Measurements from ENCODE around the gene KCTD16. TPM values are rescaled to one million over a fixed set of nuclear protein-coding genes. Genes with fewer than 3 reads are reported as not detected.

KCTD16 gene
- total RNA-seq, 1 experiment from 2014 or later = 0.64 TPM

GRCh38 chr5:144414202-144415029 lies 243.7 kb downstream of the KCTD16 start:
- no peak for DNase-seq (ENCODE audit: low read depth, low spot score)
- Histone ChIP-seq H3K36me3 (ENCODE audit: control insufficient read depth in 1 of 2, insufficient read depth in 2 of 2, low read length in 2 of 2) (no peaks in the 10 kb centered on the region), H3K9me2 (ENCODE audit: insufficient read depth) (no peaks in the 10 kb centered on the region), H3K4me2 (ENCODE audit: low read length) (no peak overlapping the region), H3K9me3 (ENCODE audit: control insufficient read depth in 1 of 2, insufficient read depth in 1 of 2, low read depth in 1 of 2, low read length in 2 of 2) (no peaks in the 10 kb centered on the region), H3K79me2 (ENCODE audit: insufficient read depth, low read length) (no peaks in the 10 kb centered on the region), H3K27ac (ENCODE audit: low read depth, low read length) (no peak overlapping the region), H3K27me3 (ENCODE audit: insufficient read depth, low read length) (peaks cover 3% of the 10 kb centered on the region; the same call in 1 of the 2 replicates), H3K4me1 (ENCODE audit: control insufficient read depth in 1 of 2, insufficient read depth in 2 of 2, low read length in 2 of 2) (no peaks in the 10 kb centered on the region), H3K9ac (ENCODE audit: low read length) (no peak overlapping the region), H4K20me1 (ENCODE audit: insufficient read depth) (no peaks in the 10 kb centered on the region), H3K4me3 (replicated peaks in 1 of 2; ENCODE audit: low read depth in 1 of 2, low read length in 2 of 2) (no peak overlapping the region), H2AFZ (ENCODE audit: low read depth, low read length, poor library complexity, severe bottlenecking) (no peak overlapping the region)
- CTCF ChIA-PET = no interaction called here
- no peak for ATAC-seq
- intact Hi-C loops (cut with micrococcal nuclease) = no loop called here
- POLR2A ChIA-PET = no interaction called here
- TF ChIP-seq REST (IDR thresholded peaks at IDR 0.05; ENCODE audit: low read depth) = no peak
- TF ChIP-seq POLR2AphosphoS5 (IDR thresholded peaks at IDR 0.05; ENCODE audit: low read depth, low read length) = no peak
- TF ChIP-seq EZH2 (IDR thresholded peaks at IDR 0.05) = no peak
- TF ChIP-seq SRF (IDR thresholded peaks at IDR 0.05; ENCODE audit: low read depth) = no peak
- no peak for TF ChIP-seq ELF1 (IDR thresholded peaks at IDR 0.05; ENCODE audit: borderline replicate concordance, low read depth)
- BruUV-seq (replicated peaks) = no TSS peak
- RAD21 ChIA-PET (ENCODE audit: low non-redundant PET in 1 of 2, low total read pairs in 2 of 2, uncharacterized antibody in 2 of 2, unreplicated experiment in 2 of 2) = no interaction called here

Measured in HCT116 (cell line).